HG02943 (cell line): ENCODE data around the gene BABAM2.

Source experiments
- ATAC-seq: cut with Tn5 transposase; IDR thresholded peaks from one replicate; pipeline ENCODE4 v1.9.1; 2021; ENCODE audit warnings: mild to moderate bottlenecking, low read depth, moderate library complexity; ENCODE audit not compliant: unreplicated experiment

The BABAM2 gene

GRCh38 chr2:28150236-28150915 lies 259.8 kb downstream of the BABAM2 start:
- ATAC-seq: no peak

- ATAC-seq: no peak
Observed at GRCh38 chr2:28150994-28151393, 260.5 kb downstream of the BABAM2 start.

- no peak for ATAC-seq
Observed at GRCh38 chr2:28152585-28153280, 262.2 kb downstream of the BABAM2 start.

DNA sequence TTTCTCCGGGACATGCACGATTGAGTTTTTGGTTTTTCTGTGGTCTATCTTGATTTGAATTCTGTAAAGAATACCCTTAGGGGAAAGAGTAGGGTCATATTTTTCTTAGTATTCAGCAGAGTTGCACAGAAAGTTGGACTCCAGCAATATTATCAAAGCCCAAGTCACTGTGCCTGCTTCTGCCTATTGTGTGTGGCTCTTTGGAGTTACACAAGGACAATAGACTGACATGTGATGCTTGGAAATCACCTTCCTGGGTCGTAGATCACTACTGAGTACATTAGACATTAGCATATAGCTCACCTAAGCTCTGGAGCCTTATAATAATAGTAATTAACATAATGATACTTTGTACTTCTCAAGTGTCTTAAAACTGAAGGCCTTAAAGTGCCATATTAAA lies 263.3 kb downstream of the BABAM2 start:
- ATAC-seq: no peak

DNA sequence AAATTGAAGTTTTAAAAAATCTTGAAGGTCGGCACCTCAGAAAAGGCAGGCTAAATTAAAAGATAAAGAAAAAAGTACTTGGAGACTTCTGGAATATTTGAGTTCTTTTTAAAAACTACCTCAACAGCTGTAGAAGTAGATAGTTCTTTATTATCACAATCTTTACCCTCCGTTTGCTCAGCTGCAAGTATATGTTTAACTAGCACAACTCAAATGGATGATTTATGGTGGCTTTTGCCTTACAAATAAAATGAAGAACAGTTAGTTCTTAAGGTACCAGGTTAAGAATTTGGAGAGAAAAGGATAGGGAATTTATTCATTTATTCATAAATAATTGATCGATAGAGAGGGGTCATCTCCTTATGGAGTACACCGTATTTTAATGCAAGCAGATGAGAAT lies 264.6 kb downstream of the BABAM2 start:
- no peak for ATAC-seq

- no peak for ATAC-seq
Observed at GRCh38 chr2:28155627-28156026, 265.1 kb downstream of the BABAM2 start.

DNA sequence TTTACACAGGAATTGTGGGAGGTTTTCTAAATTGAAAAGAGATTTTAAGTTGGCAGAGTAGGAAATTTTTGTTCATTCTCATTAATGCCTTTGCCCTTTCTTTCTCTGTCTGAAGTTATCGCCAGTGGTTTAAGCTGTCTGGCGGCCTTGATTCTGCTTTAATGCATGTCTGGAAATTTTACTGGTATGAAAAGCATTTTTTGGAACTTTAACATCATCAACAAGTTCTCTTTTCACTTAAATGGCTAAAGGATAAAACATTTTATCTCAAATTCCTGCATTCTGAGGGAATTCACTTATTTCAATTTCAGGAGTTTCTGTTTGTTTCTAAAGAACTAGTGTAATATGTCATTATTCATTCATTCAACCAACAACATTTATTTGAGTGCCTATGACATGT lies 268.3 kb downstream of the BABAM2 start:
- no peak for ATAC-seq

DNA sequence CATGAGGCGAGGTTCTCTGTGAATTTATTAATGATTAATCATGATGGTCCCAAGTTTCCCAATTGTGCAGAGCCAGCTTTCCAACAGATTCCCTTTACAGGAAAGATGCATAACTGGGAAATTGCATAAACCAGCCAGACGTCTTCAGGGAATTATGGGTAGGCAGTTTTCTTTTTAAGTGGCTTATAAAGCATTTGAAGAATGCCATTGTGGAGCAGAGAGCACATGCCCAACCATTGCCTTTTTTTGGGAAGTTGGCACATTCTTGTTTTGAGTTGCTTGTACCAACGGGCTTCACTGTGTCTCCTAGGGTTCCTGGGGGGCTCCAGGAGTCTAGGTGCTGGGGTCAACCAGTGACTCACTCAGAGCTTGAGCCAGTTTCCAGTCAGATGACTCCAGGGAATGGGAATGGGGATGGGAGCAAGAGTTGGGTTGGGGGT lies 270.5 kb downstream of the BABAM2 start:
- ATAC-seq: no peak

DNA sequence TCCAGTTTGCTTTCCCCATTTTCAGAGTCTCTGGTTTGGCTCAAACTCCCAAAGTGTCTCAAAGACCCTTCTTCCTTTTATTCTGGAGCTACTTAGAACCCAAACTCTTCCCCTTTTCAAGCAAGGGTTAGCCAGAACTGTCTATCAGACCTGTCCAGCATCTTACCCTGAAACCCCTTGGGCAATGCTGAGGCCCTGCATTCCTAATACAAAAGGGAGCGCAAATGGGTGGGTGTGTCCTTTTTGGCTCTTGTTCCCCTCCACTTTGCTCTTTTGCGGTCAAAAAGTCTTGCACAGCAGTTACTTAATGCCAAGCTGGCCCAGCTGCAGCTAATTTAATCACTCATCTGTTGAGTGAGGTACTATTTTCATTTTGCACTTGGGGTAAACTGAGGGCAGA lies 270.9 kb downstream of the BABAM2 start:
- no peak for ATAC-seq

DNA sequence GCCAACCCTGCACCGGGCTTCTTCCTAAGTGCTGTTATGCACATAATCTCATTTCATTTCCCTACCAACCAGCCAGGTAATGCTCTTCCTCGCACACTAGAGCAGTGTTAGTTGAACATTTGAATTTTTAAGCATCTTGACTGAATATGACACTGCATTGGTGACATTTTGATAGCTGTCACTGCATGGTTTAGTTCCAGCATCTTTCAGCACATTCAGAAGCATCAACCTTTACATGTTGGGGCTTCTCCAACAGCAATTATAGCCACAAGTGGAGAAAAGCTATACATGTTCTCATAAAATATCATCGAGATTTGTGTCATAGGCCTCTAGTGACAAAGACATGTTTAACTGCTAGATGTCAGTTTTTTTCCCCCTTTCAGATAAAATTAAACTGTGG lies 272.0 kb downstream of the BABAM2 start:
- no peak for ATAC-seq

GRCh38 chr2:28163028-28163427 lies 272.5 kb downstream of the BABAM2 start:
- ATAC-seq: no peak

GRCh38 chr2:28163627-28164279 lies 273.2 kb downstream of the BABAM2 start:
- ATAC-seq: no peak

GRCh38 chr2:28164280-28164801 lies 273.8 kb downstream of the BABAM2 start:
- no peak for ATAC-seq

- ATAC-seq: no peak
Observed at GRCh38 chr2:28165087-28165635, 274.6 kb downstream of the BABAM2 start.

DNA sequence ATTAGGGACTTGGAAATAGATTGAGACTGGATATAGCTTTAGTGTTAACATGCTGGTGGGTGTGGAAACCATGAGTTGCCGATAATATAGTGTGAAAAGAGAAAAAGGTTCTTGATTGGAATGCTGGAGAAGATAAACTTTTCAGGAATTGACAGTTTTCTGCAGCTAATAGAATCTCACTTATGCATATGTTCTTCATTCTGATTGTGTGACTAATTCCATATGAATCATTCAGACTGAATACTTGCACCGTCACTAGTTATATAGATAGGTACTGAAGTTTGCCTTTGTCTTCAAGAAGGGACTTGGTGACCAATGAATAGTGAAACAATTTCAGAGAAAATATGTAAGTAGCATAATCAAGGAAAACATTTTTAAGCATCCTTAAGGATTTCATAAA lies 276.4 kb downstream of the BABAM2 start:
- ATAC-seq: no peak

GRCh38 chr2:28168376-28168775 lies 277.8 kb downstream of the BABAM2 start:
- no peak for ATAC-seq

DNA sequence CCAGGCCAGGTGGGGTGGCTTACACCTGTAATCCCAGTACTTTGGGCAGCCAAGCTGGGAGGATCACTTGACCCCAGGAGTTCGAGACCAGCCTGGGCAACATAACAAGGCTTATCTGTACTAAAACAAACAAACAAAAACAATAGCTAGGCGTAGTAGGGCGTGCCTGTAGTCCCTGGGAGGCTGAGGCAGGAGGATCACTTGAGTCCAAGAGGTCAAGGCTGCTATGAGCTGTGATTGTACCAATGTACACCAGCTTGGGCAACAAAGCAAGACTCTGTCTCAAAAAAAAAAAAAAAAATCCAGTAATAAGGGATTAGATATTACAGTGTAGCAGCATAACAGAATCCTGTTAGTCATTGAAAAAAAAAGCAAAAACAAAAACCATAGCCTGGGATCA lies 279.0 kb downstream of the BABAM2 start:
- no peak for ATAC-seq

GRCh38 chr2:28172114-28172898 lies 281.8 kb downstream of the BABAM2 start:
- ATAC-seq: no peak

DNA sequence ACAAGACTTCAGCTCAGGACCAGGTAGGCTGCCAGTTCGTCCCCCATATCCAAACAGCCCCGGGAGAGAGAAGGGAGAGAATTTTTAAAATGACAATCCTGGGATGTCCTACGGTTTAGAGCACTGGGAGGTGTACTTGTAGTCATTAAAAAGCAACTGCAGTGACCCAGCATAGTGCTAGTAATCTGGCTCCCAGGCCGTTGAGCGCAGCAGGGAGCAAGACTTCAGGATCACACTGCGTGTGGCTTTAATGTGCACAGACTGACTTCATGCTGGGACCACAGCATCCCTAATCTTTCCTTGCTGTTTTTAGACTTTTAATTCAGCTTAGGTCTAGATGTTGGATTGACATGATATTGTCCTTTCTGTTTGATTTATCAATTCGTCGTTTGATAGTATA lies 282.8 kb downstream of the BABAM2 start:
- ATAC-seq: no peak

DNA sequence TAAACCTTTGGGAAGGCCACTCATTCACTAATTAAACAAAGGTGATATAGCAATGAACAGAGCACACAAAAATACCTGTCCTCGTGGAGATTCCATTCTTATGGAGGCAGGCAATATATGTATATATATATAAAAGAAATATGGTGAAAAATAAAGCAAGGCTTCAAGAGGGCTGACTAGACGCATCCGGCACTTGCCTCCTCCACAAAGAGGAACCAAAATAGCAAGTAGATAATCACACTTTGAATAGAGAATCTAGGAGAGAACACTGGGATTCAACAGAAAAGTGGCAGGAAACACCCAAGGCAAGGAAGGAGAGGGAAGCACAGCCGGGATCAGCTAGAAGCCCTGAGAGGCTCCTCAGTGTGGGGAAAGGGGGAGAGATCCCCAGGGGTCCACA lies 283.7 kb downstream of the BABAM2 start:
- ATAC-seq: no peak
